HG03575 (cell line): ENCODE measurements around the gene UBAC2.
A peak's percentile ranks its signal among the peaks of the same experiment; 100 is the strongest.

ENCODE experiments used
- ATAC-seq: cut with Tn5 transposase; IDR thresholded peaks from one replicate; pipeline ENCODE4 v1.9.1; 2021; ENCODE audit not compliant: unreplicated experiment, insufficient number of reproducible peaks, low FRiP score; ENCODE audit errors: extremely low read depth

UBAC2 gene

GRCh38 chr13:99280166-99280565, 79.5 kb downstream of the UBAC2 start:
- no peak for ATAC-seq

- peak; percentile 16 for ATAC-seq
These were observed 81.2 kb downstream of the UBAC2 start for GRCh38 chr13:99281811-99282263.

GRCh38 chr13:99282264-99283231, 81.9 kb downstream of the UBAC2 start:
- peak; percentile 56 for ATAC-seq

- no peak for ATAC-seq
These were observed 85.0 kb downstream of the UBAC2 start for GRCh38 chr13:99285432-99286182.

- ATAC-seq: no peak
These were observed 86.9 kb downstream of the UBAC2 start for GRCh38 chr13:99287551-99287950.

- ATAC-seq: peak; percentile 80
These were observed 87.4 kb downstream of the UBAC2 start for GRCh38 chr13:99288089-99288488.

- no peak for ATAC-seq
These were observed 88.6 kb downstream of the UBAC2 start for GRCh38 chr13:99289271-99289670.

GRCh38 chr13:99289674-99290337, 89.2 kb downstream of the UBAC2 start:
- no peak for ATAC-seq

- no peak for ATAC-seq
These were observed 90.2 kb downstream of the UBAC2 start for GRCh38 chr13:99290894-99291293.

- ATAC-seq: no peak
These were observed 92.5 kb downstream of the UBAC2 start for GRCh38 chr13:99293178-99293577.

GRCh38 chr13:99294198-99294597, 93.5 kb downstream of the UBAC2 start:
- no peak for ATAC-seq

GRCh38 chr13:99294958-99295357, 94.3 kb downstream of the UBAC2 start:
- ATAC-seq: no peak

- ATAC-seq: no peak
These were observed 95.0 kb downstream of the UBAC2 start for GRCh38 chr13:99295488-99296252.

- ATAC-seq: no peak
These were observed 95.7 kb downstream of the UBAC2 start for GRCh38 chr13:99296398-99296797.

GRCh38 chr13:99297331-99297730, 96.7 kb downstream of the UBAC2 start:
- no peak for ATAC-seq

- ATAC-seq: no peak
These were observed 97.4 kb downstream of the UBAC2 start for GRCh38 chr13:99298056-99298455.

- ATAC-seq: no peak
These were observed 98.7 kb downstream of the UBAC2 start for GRCh38 chr13:99299256-99299919.

GRCh38 chr13:99299920-99300341, 99.3 kb downstream of the UBAC2 start:
- no peak for ATAC-seq
